ENCODE measurements around the gene KCNA5.

KCNA5 gene

DNA sequence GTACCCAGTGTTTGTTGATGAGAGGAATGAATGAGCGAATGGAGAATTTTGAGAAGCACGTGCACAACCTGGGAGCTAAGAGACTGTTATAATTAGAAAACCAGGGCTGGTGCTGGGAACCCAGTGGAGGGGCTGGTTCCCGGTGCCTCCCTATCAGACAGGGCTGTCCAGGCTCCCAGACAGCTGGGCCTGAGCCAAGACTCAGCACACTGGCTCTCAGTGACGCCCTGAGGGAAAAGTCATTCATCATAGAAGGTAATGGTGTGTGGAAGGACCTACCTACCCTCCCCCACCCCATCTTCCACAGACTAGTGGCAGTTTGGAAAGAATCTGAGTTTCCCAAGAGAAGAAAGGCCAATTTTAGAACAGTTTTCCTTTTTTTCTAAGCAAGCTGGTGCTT, 34.7 kb downstream of the KCNA5 start:
- no peaks in the 10 kb centered on the region for H3K36me3 ChIP-seq (ENCODE audit: low read depth)
- H3K4me1 ChIP-seq (ENCODE audit: insufficient read depth, poor library complexity, severe bottlenecking): no peaks in the 10 kb centered on the region
- no peak overlapping the region for H3K27ac ChIP-seq (ENCODE audit: poor library complexity, severe bottlenecking)
- H3K27me3 ChIP-seq (ENCODE audit: insufficient read depth, poor library complexity, severe bottlenecking): no peaks in the 10 kb centered on the region
- no peak for DNase-seq (ENCODE audit: low spot score)
- TF ChIP-seq, protein P1, sequence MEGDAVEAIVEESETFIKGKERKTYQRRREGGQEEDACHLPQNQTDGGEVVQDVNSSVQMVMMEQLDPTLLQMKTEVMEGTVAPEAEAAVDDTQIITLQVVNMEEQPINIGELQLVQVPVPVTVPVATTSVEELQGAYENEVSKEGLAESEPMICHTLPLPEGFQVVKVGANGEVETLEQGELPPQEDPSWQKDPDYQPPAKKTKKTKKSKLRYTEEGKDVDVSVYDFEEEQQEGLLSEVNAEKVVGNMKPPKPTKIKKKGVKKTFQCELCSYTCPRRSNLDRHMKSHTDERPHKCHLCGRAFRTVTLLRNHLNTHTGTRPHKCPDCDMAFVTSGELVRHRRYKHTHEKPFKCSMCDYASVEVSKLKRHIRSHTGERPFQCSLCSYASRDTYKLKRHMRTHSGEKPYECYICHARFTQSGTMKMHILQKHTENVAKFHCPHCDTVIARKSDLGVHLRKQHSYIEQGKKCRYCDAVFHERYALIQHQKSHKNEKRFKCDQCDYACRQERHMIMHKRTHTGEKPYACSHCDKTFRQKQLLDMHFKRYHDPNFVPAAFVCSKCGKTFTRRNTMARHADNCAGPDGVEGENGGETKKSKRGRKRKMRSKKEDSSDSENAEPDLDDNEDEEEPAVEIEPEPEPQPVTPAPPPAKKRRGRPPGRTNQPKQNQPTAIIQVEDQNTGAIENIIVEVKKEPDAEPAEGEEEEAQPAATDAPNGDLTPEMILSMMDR (IDR thresholded peaks at IDR 0.05; ENCODE audit: poor library complexity, severe bottlenecking): no peak
- H3K4me3 ChIP-seq (ENCODE audit: severe bottlenecking): no peak overlapping the region
- no peak for ATAC-seq (ENCODE audit: low read depth)
- H3K9me3 ChIP-seq (ENCODE audit: severe bottlenecking): no peaks in the 10 kb centered on the region

DNA sequence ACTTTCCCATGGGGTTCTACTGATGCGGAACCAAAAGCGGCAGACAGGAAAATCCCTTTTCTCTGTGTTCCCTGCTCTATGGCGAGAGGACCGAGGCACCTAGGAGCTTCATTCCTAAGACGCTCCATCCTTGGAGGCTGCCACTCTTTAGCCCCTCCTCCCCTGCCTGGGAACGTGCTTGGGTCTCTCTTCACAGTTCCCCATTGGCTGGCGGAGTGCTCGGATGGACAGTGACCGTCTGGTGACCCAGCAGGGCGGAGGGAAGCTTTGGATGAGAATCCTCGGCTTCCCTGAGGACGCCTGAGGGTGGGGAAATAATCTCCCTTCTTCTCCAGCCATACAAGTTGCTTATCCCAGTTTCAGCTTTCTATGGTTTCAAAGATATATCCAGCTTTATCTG, 37.3 kb downstream of the KCNA5 start:
- H3K36me3 ChIP-seq (ENCODE audit: low read depth): no peaks in the 10 kb centered on the region
- no peak for DNase-seq (ENCODE audit: low spot score)
- TF ChIP-seq, protein P1 (IDR thresholded peaks at IDR 0.05; ENCODE audit: poor library complexity, severe bottlenecking): no peak
- H3K27me3 ChIP-seq (ENCODE audit: insufficient read depth, poor library complexity, severe bottlenecking): no peaks in the 10 kb centered on the region
- no peak overlapping the region for H3K27ac ChIP-seq (ENCODE audit: poor library complexity, severe bottlenecking)
- H3K9me3 ChIP-seq (ENCODE audit: severe bottlenecking): no peaks in the 10 kb centered on the region
- H3K4me1 ChIP-seq (ENCODE audit: insufficient read depth, poor library complexity, severe bottlenecking): no peaks in the 10 kb centered on the region
- no peak for ATAC-seq (ENCODE audit: low read depth)
- H3K4me3 ChIP-seq (ENCODE audit: severe bottlenecking): no peak overlapping the region

DNA sequence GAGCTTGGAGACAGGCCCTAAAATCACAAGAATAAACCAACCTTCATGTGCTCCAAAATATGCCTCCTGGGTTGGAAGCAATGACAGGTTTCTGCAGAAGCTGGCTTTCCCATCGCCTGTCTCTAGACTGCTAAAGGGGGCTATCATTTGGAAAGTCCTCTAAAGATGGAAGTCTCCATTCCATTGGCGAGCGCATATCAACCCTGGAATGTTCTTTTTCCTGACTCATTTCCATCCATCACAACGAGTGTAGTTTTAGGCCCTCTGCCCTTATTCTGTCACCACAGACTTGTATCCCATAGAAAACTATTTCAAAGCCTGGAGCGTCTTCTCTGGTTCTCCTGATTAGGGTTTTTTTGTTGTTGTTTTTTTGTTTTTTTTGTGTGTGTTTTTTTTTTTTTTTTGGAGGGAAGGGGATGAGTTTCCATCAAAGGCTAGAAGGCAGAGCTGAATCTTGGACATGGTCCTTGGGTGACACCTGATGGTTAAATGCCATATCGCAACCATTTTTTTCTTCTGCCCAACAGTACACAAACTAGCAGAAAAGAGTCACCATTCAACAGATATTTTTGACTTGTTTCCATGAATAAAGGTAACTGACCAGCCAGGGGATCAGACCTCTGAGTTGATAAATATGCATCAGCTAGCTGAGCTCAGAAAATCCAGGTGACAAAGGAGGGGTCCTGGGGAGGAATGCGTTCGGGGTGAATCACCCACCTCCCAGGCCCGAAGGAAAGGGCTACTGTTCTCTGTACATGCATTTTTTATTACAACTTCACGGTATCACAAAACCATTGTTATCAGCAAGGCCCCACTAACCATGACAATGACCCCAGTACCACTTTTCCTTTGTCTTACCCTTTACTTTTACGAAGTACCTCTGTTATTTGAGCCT, 40.5 kb downstream of the KCNA5 start:
- Histone ChIP-seq H3K4me3 (ENCODE audit: severe bottlenecking) (no peak overlapping the region), H3K27me3 (ENCODE audit: insufficient read depth, poor library complexity, severe bottlenecking) (no peaks in the 10 kb centered on the region), H3K9me3 (ENCODE audit: severe bottlenecking) (no peaks in the 10 kb centered on the region), H3K4me1 (ENCODE audit: insufficient read depth, poor library complexity, severe bottlenecking) (no peaks in the 10 kb centered on the region), H3K36me3 (ENCODE audit: low read depth) (no peaks in the 10 kb centered on the region), H3K27ac (ENCODE audit: poor library complexity, severe bottlenecking) (no peak overlapping the region)
- DNase-seq (ENCODE audit: low spot score) (no peak), ATAC-seq (ENCODE audit: low read depth) (peak; percentile 49; the same call in 1 of the 3 replicates)
- TF ChIP-seq, protein P1 (IDR thresholded peaks at IDR 0.05; ENCODE audit: poor library complexity, severe bottlenecking): peak; percentile 76

DNA sequence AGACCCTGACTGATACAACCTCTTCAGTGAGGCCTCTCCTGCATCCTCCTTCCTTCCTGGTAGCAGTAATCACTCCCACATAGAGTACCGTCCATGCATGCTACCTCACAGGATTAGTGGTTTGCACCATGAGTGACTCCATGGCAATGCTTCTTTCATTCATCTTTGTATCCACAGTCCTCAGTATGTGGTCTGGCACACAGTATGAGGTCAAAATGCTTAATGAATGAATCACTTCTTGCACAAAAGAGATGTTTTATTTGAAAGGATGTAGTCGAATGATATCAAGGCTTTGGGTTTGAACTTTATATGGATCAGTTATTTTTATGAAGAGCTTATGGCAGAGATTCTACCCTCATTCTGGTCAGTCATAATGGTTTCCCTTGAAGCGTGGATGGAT, 42.2 kb downstream of the KCNA5 start:
- no peak for DNase-seq (ENCODE audit: low spot score)
- no peaks in the 10 kb centered on the region for H3K27me3 ChIP-seq (ENCODE audit: insufficient read depth, poor library complexity, severe bottlenecking)
- ATAC-seq (ENCODE audit: low read depth): peak; percentile 59; the same call in 2 of the 3 replicates
- H3K27ac ChIP-seq (ENCODE audit: poor library complexity, severe bottlenecking): no peak overlapping the region
- H3K9me3 ChIP-seq (ENCODE audit: severe bottlenecking): no peaks in the 10 kb centered on the region
- TF ChIP-seq, protein P1 (IDR thresholded peaks at IDR 0.05; ENCODE audit: poor library complexity, severe bottlenecking): no peak
- H3K4me1 ChIP-seq (ENCODE audit: insufficient read depth, poor library complexity, severe bottlenecking): no peaks in the 10 kb centered on the region
- no peaks in the 10 kb centered on the region for H3K36me3 ChIP-seq (ENCODE audit: low read depth)
- H3K4me3 ChIP-seq (ENCODE audit: severe bottlenecking): no peak overlapping the region

Data from RWPE2 (cell line).